IMR-90 (cell line): ENCODE measurements around the gene CALN1. TPM values are rescaled to one million over a fixed set of nuclear protein-coding genes. Genes with fewer than 3 reads are reported as not detected.

Experiments used
- ATAC-seq: fragments of 200-7000 bp; cut with Tn5 transposase; 2 replicates; pipeline ENCODE4 v1.9.1; 2020; ENCODE audit warnings: low read depth, mild to moderate bottlenecking, moderate library complexity
- BruUV-seq: library from RNA; stranded (reverse); fragments of 400-500 nt; replicated peaks from 2 replicates; lab custom pipeline; 2021; lab: Mats Ljungman, UMichigan
- CTCF ChIA-PET: fragments of 300-600 bp; formaldehyde crosslinking; extraction: SDS; loops from one replicate; lab custom pipeline; 2021; ENCODE audit warnings: antibody characterized with exemption; lab: Yijun Ruan, JAX
- POLR2A ChIA-PET: fragments of 300-600 bp; sonication (Branson Sonifier 250); formaldehyde crosslinking; loops from one replicate; lab custom pipeline; 2022; ENCODE audit warnings: antibody characterized with exemption; ENCODE audit not compliant: unreplicated experiment; lab: Charles Lee
- DNase-seq: peaks from one replicate; pipeline ENCODE4 v3.0.0; 2013
- H2AFZ ChIP-seq: replicated peaks from 2 replicates; pipeline ENCODE3; 2013; ENCODE audit warnings: low read length, mild to moderate bottlenecking; ENCODE audit not compliant: poor library complexity
- H2AK5ac ChIP-seq: 2 replicates; pipeline ENCODE4 v1.6.1; 2013; ENCODE audit warnings: low read depth, low read length, inconsistent platforms
- H2AK9ac ChIP-seq: replicated peaks from 2 replicates; pipeline ENCODE3; 2013; ENCODE audit warnings: mild to moderate bottlenecking, low read depth, low read length, moderate library complexity; ENCODE audit not compliant: poor library complexity
- H2BK120ac ChIP-seq: 2 replicates; pipeline ENCODE4 v1.6.1; 2013; ENCODE audit warnings: low read depth, low read length, inconsistent platforms
- H2BK15ac ChIP-seq: 3 replicates; pipeline ENCODE4 v1.6.1; 2013; ENCODE audit warnings: low read depth, low read length, inconsistent platforms
- H2BK20ac ChIP-seq: 2 replicates; pipeline ENCODE4 v1.6.1; 2013; ENCODE audit warnings: low read depth, mild to moderate bottlenecking, inconsistent platforms, low read length, moderate library complexity
- H2BK5ac ChIP-seq: 2 replicates; pipeline ENCODE4 v1.6.1; 2013; ENCODE audit warnings: mild to moderate bottlenecking, low read depth, low read length, inconsistent platforms; ENCODE audit not compliant: poor library complexity, severe bottlenecking
- H3K14ac ChIP-seq: replicated peaks from 2 replicates; pipeline ENCODE4 v1.6.1; 2013; ENCODE audit warnings: low read depth, low read length, inconsistent platforms
- H3K18ac ChIP-seq: 2 replicates; pipeline ENCODE4 v1.6.1; 2013; ENCODE audit warnings: low read depth, low read length, control low read depth
- H3K23ac ChIP-seq: 2 replicates; pipeline ENCODE4 v1.6.1; 2013; ENCODE audit warnings: low read depth, low read length, inconsistent platforms
- H3K27ac ChIP-seq: 2 replicates; pipeline ENCODE4 v1.5.1; 2013; ENCODE audit warnings: mild to moderate bottlenecking, control low read depth, low read length; ENCODE audit not compliant: insufficient read depth
- H3K27me3 ChIP-seq: 2 replicates; pipeline ENCODE4 v1.6.1; 2013; ENCODE audit warnings: low read length; ENCODE audit not compliant: control insufficient read depth, insufficient read depth
- H3K36me3 ChIP-seq: 2 replicates; pipeline ENCODE4 v1.6.1; 2013; ENCODE audit warnings: low read length, mixed read lengths; ENCODE audit not compliant: control insufficient read depth, insufficient read depth
- H3K4ac ChIP-seq: 2 replicates; pipeline ENCODE4 v1.6.1; 2013; ENCODE audit warnings: low read depth, low read length, inconsistent platforms
- H3K4me1 ChIP-seq: 2 replicates; pipeline ENCODE4 v1.6.1; 2013; ENCODE audit warnings: low read length, mixed read lengths; ENCODE audit not compliant: control insufficient read depth, insufficient read depth
- H3K4me2 ChIP-seq: 2 replicates; pipeline ENCODE4 v1.6.1; 2013; ENCODE audit warnings: low read depth, mild to moderate bottlenecking, control low read depth, low read length, moderate library complexity
- H3K4me3 ChIP-seq: 2 replicates; pipeline ENCODE4 v1.5.1; 2013; ENCODE audit warnings: low read depth, mild to moderate bottlenecking, control low read depth, low read length, moderate library complexity; ENCODE audit not compliant: insufficient read depth
- H3K56ac ChIP-seq: 2 replicates; pipeline ENCODE4 v1.6.1; 2013; ENCODE audit warnings: low read length, inconsistent platforms; ENCODE audit not compliant: insufficient read depth; ENCODE audit errors: extremely low read depth
- H3K79me1 ChIP-seq, 2 experiments: 2 replicates each; pipeline ENCODE4 v1.6.1; 2013; ENCODE audit warnings: low read length in 2 of 2, inconsistent platforms in 1 of 2, low read depth in 1 of 2
- H3K9ac ChIP-seq: 2 replicates; pipeline ENCODE4 v1.6.1; 2013; ENCODE audit warnings: low read depth, low read length, control low read depth
- H3K9me1 ChIP-seq: 2 replicates; pipeline ENCODE4 v1.6.1; 2013; ENCODE audit warnings: low read length, inconsistent platforms; ENCODE audit not compliant: insufficient read depth
- H3K9me3 ChIP-seq: 2 replicates; pipeline ENCODE4 v1.6.1; 2013; ENCODE audit warnings: low read length; ENCODE audit not compliant: control insufficient read depth, insufficient read depth
- H4K20me1 ChIP-seq: 2 replicates; pipeline ENCODE4 v1.6.1; 2013; ENCODE audit warnings: low read length, inconsistent platforms; ENCODE audit not compliant: insufficient read depth
- H4K5ac ChIP-seq: 2 replicates; pipeline ENCODE4 v1.6.1; 2013; ENCODE audit warnings: mild to moderate bottlenecking, low read depth, low read length, control low read depth
- H4K8ac ChIP-seq, 2 experiments: 2 replicates each; pipeline ENCODE4 v1.6.1; 2013; ENCODE audit warnings: low read depth in 2 of 2, low read length in 2 of 2, control low read depth in 1 of 2, inconsistent platforms in 1 of 2
- H4K91ac ChIP-seq: 2 replicates; pipeline ENCODE4 v1.6.1; 2013; ENCODE audit warnings: low read depth, low read length, inconsistent platforms; ENCODE audit not compliant: insufficient read depth
- BHLHE40 ChIP-seq: fragments of 150-350 bp; IDR thresholded peaks from 2 replicates; pipeline ENCODE4 v1.6.1; 2016; ENCODE audit warnings: mild to moderate bottlenecking, low read depth, low read length
- CEBPB ChIP-seq: IDR thresholded peaks from 2 replicates; pipeline ENCODE4 v1.6.1; 2012; ENCODE audit warnings: low read depth, low read length, improper control_type of control experiment
- CTCF ChIP-seq: conservative IDR thresholded peaks from 2 replicates; pipeline ENCODE4 v1.5.1; 2012; ENCODE audit warnings: mild to moderate bottlenecking, low read depth, low read length, improper control_type of control experiment
- ELK1 ChIP-seq: fragments of 150-350 bp; IDR thresholded peaks from 2 replicates; pipeline ENCODE4 v1.6.1; 2016; ENCODE audit warnings: low read depth, mild to moderate bottlenecking, low read length, moderate library complexity, borderline replicate concordance
- MAFK ChIP-seq: IDR thresholded peaks from 2 replicates; pipeline ENCODE4 v1.6.1; 2012; ENCODE audit warnings: low read depth, low read length, improper control_type of control experiment
- MAZ ChIP-seq: IDR thresholded peaks from 2 replicates; pipeline ENCODE4 v1.6.1; 2012; ENCODE audit warnings: low read depth, mild to moderate bottlenecking, low read length, improper control_type of control experiment, moderate library complexity, borderline replicate concordance
- MXI1 ChIP-seq: IDR thresholded peaks from 2 replicates; pipeline ENCODE4 v1.6.1; 2012; ENCODE audit warnings: low read depth, mild to moderate bottlenecking, low read length, moderate library complexity, borderline replicate concordance
- NFE2L2 ChIP-seq: fragments of 150-350 bp; IDR thresholded peaks from 2 replicates; pipeline ENCODE4 v1.6.1; 2016; ENCODE audit warnings: low read depth, mild to moderate bottlenecking, low read length
- RAD21 ChIP-seq: IDR thresholded peaks from 2 replicates; pipeline ENCODE4 v1.6.1; 2012; ENCODE audit warnings: low read length, improper control_type of control experiment
- RCOR1 ChIP-seq: IDR thresholded peaks from 2 replicates; pipeline ENCODE4 v1.6.1; 2012; ENCODE audit warnings: mild to moderate bottlenecking, low read length, improper control_type of control experiment; ENCODE audit not compliant: insufficient replicate concordance
- RFX5 ChIP-seq: IDR thresholded peaks from 2 replicates; pipeline ENCODE4 v1.8.0; 2012; ENCODE audit warnings: low read depth, mild to moderate bottlenecking, low read length, moderate library complexity
- SMC3 ChIP-seq: fragments of 150-350 bp; IDR thresholded peaks from 2 replicates; pipeline ENCODE4 v1.6.1; 2016; ENCODE audit warnings: low read depth, mild to moderate bottlenecking, antibody characterized with exemption, low read length, moderate library complexity
- USF2 ChIP-seq: fragments of 150-350 bp; IDR thresholded peaks from 2 replicates; pipeline ENCODE4 v1.6.1; 2017; ENCODE audit warnings: mild to moderate bottlenecking, antibody characterized with exemption, low read length, low read depth
- WGBS, 2 experiments: methylation state at CpG; one replicate each; pipeline versions ENCODE4 v1.1.5 to v1.1.7; 2013; ENCODE audit warnings: missing lambda C conversion rate in 2 of 2; ENCODE audit not compliant: insufficient read length in 1 of 2; ENCODE audit errors: extremely low coverage in 2 of 2; 5-methylcytosine and 5-hydroxymethylcytosine counted together
- dilution Hi-C: fragments of 300-500 bp; cut with HindIII; formaldehyde crosslinking; loops from one replicate; pipeline ENCODE4 v1.14.3; 2018; ENCODE audit warnings: low sequenced_read_pairs; ENCODE audit not compliant: unreplicated experiment
- in situ Hi-C: fragments of 300-500 bp; cut with MboI; formaldehyde crosslinking; loops from 3 replicates; pipeline ENCODE4 v1.14.3; 2019; ENCODE audit warnings: low sequenced_read_pairs, inconsistent platforms, mixed read lengths
- intact Hi-C: fragments of 100-400 bp; cut with micrococcal nuclease; formaldehyde crosslinking; loops from 2 replicates; pipeline ENCODE4 v1.10.0; 2022
- polyA plus RNA-seq, 3 experiments: library from polyadenylated mRNA; depleted of rRNA; stranded (reverse); fragments of >200 nt; gene quantifications; 2 replicates each; pipeline ENCODE4 v1.2.3, GENCODE V29; 2012; ENCODE audit warnings: low replicate concordance in 1 of 3
- total RNA-seq: library from RNA; depleted of rRNA; stranded (reverse); fragments of >200 nt; gene quantifications from 2 replicates; pipeline ENCODE4 v1.2.3, GENCODE V29; 2012

Gene CALN1
- total and polyA plus RNA-seq, 2 of the 4 experiments (the other 2 are of a cell fraction), result not detected

GRCh38 chr7:71868797-71869196 lies 543.3 kb downstream of the CALN1 start:
- no peak overlapping the region for H3K4me3 ChIP-seq
- no TSS peak for BruUV-seq
- no peak overlapping the region for H4K5ac ChIP-seq
- H3K27me3 ChIP-seq, result no peaks in the 10 kb centered on the region
- H4K20me1 ChIP-seq, result no peaks in the 10 kb centered on the region
- no peak overlapping the region for H3K4me2 ChIP-seq
- no peak overlapping the region for H3K27ac ChIP-seq
- H2BK5ac ChIP-seq, result no peak overlapping the region
- intact Hi-C loops, result loop anchor here (10.0 kb wide), 1 partner anchor 56 kb away; no protein-coding TSS in a partner anchor
- no peak overlapping the region for H4K91ac ChIP-seq
- H2AK5ac ChIP-seq, result no peak overlapping the region
- dilution Hi-C loops, result no loop called here
- ChIA-PET POLR2A (no interaction called here), CTCF (no interaction called here)
- no CpG with 5 or more reads among the region's 1 CpG for WGBS, 2 experiments
- no peak overlapping the region for H2BK120ac ChIP-seq
- no peak overlapping the region for H3K18ac ChIP-seq
- H2AFZ ChIP-seq, result no peak overlapping the region
- no peak overlapping the region for H3K9ac ChIP-seq
- DNase-seq, result no peak
- no peak overlapping the region for H2BK20ac ChIP-seq
- ATAC-seq, result no peak
- no peaks in the 10 kb centered on the region for H3K36me3 ChIP-seq
- H2AK9ac ChIP-seq, result no peak overlapping the region
- no peak for TF ChIP-seq CTCF
- no peak for TF ChIP-seq ELK1
- no peak for TF ChIP-seq RCOR1
- no peak for TF ChIP-seq CEBPB
- TF ChIP-seq MAZ, result no peak
- TF ChIP-seq USF2, result no peak
- TF ChIP-seq RAD21, result no peak
- no peak for TF ChIP-seq MXI1
- TF ChIP-seq RFX5, result no peak
- TF ChIP-seq SMC3, result no peak
- no peak for TF ChIP-seq MAFK
- no peak for TF ChIP-seq BHLHE40
- no peak for TF ChIP-seq NFE2L2
- no peak overlapping the region for H2BK15ac ChIP-seq
- in situ Hi-C loops, result no loop called here
- H4K8ac ChIP-seq, result no peak overlapping the region
- H3K4me1 ChIP-seq, result no peaks in the 10 kb centered on the region
- no peak overlapping the region for H3K14ac ChIP-seq
- no peak overlapping the region for H3K23ac ChIP-seq
- H3K4ac ChIP-seq, result no peak overlapping the region
- no peaks in the 10 kb centered on the region for H3K79me1 ChIP-seq
- peaks cover 9% of the 10 kb centered on the region for H3K9me3 ChIP-seq
- H3K56ac ChIP-seq, result no peak overlapping the region
- no peaks in the 10 kb centered on the region for H3K9me1 ChIP-seq
